ENCODE measurements around the gene ELAVL1.

The ELAVL1 gene

DNA sequence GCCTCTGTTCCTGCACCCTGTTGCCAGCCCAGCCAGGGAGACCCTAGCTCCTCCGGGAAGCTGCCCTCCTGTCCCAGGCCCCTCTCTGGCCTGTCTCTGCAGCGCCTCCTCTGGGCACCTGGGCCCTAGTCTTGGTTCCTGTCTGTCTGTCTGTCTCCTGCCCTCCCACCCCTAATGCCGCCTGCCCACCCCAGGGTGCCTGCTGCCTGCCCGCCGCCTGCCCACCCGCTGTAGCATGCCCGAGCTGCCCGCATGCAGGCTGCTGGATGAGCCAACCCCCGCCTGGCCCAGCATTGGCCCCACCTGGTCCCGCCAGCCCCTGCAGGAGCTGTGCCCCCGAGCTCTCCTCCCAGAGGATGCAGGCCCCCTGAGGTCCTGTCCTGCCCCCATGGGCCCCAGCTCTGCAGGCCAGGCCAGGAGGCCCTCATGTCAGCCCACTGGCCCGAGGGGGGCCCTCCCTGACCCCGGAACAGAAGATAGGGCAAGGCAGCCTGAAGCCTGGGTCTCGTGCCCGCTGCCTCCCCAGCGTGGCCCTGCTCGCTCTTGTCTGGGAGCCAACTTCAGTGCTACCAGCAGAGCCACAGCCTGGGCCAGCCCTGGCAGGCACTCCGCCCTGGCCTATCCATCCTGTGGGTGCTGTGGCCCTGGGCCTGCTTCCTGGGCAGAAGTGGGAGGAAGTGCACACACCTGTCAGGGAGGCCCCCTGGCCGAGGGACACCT is 96.5 kb downstream of the ELAVL1 start:
- DNase-seq, result no peak
